HG03565 (cell line): Measurements from ENCODE around the gene ETV3.

ENCODE experiments used
- ATAC-seq: cut with Tn5 transposase; IDR thresholded peaks from one replicate; pipeline ENCODE4 v1.9.1; 2021; ENCODE audit warnings: mild to moderate bottlenecking, moderate library complexity; ENCODE audit not compliant: unreplicated experiment

The ETV3 gene

DNA sequence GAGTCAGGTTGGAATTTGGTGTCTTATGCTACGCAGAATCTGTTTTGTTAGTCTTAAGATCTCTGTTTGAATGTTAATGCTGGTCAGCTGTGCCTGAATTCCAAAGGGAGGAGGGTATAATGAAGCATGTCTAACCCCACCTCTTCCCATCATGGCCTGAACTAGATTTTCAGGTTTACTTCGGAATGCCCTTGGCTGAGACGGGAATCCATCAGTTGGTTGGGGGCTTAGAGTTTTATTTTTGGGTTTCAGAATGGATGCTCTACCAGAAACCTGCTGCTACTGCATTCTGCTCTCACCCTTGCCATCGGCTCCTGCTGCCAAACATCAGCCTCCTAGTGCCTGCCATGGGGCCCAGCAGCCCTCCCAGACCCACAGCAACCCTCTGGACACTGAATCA lies 24.1 kb upstream of the ETV3 start:
- ATAC-seq = no peak

DNA sequence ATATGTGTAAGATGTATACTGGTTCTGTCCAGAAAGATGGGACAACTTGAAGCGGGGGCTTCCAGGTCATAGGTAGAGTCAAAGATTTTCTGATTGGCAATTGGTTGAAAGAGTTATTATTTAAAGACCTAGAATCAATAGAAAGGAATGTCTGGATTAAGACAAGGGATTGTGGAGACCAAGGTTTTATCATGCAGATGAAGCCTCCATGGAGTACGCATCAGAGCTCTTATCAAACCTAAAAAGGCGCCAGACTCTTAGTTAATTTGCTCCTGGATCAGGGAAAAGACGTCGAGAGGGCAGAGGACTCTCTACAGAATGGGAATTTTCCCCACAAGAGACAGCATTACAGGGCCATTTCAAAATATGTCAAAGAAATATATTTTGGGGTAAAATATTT lies 23.7 kb upstream of the ETV3 start:
- no peak for ATAC-seq

DNA sequence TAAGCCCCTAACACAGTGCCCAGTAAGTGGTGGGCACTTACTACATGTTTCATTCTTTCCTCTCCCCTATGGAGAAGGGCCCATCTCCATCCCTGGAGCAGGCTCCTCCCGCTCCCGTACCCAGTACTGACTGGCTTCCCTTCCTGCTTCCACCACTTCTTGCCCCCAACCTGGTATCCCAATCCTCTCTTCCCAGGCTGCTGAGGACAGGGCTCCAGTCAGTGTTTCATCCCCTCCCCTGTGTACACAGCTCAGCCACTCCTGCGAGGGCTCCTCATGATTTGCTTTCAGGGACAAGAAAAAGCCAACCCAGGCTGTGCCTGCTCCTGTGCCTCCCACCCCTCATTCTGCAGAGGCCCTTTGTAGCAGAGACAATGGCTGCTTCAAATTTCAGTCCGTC lies 20.8 kb upstream of the ETV3 start:
- no peak for ATAC-seq

GRCh38 chr1:157157501-157158190 lies 19.5 kb upstream of the ETV3 start:
- no peak for ATAC-seq

GRCh38 chr1:157156058-157156541 lies 17.9 kb upstream of the ETV3 start:
- ATAC-seq = no peak

DNA sequence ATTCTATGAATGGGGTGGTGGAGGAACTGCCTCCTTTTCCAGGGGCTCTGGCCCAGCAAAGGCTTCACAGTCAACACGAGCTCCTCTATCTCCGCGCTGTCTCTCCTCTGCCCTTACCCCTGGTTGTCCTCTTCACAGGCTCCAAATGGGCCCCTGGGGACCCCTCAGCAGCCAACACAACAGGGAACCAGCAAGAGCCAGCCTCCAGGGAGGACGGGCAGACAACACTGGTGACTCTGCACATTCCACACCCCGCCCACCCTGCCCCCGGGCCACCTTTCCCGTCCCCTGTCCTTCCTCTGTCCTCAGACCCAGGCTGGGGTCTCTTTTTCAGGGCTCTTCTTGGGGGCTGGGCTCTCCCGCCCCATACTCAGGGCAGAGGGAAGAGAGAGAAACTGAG lies 17.5 kb upstream of the ETV3 start:
- no peak for ATAC-seq

GRCh38 chr1:157154940-157155514 lies 16.8 kb upstream of the ETV3 start:
- ATAC-seq = no peak

DNA sequence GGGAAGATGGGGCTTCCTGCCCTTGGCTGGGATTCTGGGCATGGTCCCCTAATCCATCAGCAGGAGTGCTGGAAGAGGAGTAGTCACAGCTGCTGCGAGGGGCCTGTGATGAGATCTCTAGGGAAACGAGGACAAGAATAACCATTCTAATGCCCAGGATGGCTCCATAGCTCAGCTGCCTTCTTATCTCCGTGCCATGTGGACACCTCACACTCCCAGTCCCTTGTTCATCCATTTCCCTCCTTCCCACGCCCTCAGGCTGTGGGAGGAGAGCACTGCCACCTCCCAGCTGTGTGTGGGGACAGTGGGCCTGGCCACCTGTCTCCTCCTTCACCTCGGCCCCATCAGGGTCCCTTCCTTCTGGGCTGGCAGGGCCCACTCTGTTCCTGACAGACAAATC lies 16.1 kb upstream of the ETV3 start:
- no peak for ATAC-seq

GRCh38 chr1:157153746-157154145 lies 15.6 kb upstream of the ETV3 start:
- ATAC-seq = no peak

GRCh38 chr1:157152510-157152909 lies 14.3 kb upstream of the ETV3 start:
- no peak for ATAC-seq

- ATAC-seq = no peak
Measured at GRCh38 chr1:157151506-157151905, 13.3 kb upstream of the ETV3 start.

DNA sequence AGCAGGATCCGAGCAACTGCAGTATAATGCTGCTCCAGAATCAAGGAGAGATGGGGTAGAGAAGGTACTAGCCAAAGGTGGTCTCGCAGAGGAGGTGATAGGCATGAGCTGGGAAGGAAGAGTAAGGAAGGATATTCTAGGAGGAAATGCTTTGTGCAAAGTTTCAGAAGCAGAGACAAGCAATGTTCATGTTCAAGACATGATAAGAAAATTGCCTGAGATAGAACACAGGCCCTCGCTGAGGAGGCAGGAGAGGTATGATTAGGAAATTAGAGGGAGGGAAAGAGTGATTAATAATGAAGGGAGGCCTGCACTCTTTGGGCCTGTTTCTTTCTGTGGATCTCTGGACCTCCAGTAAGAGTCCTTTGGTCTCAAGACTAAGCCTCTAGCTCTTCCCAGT lies 12.9 kb upstream of the ETV3 start:
- no peak for ATAC-seq

GRCh38 chr1:157150631-157151030 lies 12.4 kb upstream of the ETV3 start:
- no peak for ATAC-seq

GRCh38 chr1:157147906-157148700 lies 9.9 kb upstream of the ETV3 start:
- ATAC-seq = no peak

DNA sequence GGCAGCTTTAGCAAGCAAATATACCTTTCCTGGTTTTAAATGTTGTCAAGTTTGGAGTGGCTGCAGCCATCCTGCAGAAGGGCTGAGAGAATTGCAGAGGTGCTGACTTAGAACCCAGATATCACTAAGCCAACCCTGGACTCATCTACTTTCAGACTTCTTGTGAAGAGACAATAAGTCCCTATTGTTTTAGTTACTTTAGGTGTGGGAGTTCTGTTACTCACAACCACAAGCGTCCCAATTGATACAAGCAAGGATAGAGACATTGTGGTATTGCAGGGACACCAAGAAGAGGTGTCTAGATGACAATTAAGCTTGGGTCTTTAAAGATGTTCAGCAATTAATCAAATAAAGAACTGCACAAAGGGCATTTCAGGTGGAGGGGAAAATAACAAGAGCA lies 8.8 kb upstream of the ETV3 start:
- no peak for ATAC-seq

DNA sequence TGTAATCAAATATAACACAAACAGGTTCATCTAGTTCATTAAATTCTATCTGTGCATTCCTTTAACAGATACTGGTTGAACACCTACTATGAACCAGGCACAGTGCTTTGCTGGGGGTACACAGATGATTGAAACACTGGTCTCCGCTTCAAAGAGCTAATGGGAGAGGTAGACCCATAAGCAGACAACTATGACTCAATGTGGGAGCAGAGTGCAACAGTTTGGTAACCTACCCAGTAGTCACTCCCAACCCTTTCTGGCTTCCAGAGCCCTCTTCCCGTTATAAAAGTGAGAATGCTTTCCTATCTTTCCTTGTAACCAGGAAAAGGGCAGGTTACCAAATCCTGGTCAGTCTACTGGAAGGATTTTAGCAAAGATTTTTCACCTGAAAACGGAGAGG lies 8.0 kb upstream of the ETV3 start:
- no peak for ATAC-seq

DNA sequence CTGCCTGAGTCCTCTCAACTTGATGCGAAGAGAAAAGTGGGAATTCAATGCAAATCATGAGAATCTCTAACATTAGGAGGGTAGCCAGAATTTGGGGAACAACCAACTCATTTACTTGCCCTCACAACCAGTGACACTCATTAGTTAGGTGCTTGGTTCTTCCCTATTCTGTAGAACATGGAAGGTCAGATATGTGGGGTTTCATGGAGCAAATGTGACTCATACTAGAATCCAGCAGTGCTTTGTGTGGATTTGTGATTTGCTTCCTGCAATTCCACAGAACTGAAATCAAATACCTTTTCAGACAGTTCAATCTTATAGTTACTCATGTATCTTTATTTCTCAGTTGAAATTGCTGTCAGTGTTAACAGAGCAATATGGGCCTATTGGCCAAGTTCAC lies 6.9 kb upstream of the ETV3 start:
- ATAC-seq = no peak

- no peak for ATAC-seq
Measured at GRCh38 chr1:157144509-157144908, 6.3 kb upstream of the ETV3 start.

DNA sequence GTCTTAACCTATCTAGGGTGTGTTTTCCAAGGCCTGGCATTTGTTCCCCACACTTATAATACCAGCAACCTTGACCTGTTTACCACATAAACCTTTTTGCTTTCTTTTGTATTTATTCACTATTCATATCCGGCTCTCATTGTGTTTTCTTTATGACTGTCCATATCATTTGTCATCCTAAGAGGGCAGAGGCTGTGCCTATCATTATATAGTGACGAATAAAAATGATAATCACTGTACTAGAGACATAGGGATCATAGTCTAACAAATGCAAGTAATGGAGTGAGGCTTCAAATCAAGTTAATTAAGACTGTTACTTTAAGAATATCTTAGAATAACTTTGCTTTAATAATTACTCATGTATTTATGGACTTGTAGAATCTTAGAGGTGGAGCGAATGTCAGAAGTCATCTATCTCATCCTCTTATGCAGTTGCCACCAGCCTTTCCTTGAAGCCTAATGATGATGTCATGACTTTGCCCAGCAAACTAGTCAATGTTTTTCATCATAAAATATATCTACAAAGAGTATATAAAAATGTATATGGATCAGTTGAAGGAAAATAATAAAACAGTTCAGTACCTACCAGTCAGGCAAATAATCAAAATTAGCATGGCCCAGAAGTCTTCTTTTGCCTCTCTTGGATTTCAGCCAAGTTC lies 4.7 kb upstream of the ETV3 start:
- ATAC-seq = no peak

DNA sequence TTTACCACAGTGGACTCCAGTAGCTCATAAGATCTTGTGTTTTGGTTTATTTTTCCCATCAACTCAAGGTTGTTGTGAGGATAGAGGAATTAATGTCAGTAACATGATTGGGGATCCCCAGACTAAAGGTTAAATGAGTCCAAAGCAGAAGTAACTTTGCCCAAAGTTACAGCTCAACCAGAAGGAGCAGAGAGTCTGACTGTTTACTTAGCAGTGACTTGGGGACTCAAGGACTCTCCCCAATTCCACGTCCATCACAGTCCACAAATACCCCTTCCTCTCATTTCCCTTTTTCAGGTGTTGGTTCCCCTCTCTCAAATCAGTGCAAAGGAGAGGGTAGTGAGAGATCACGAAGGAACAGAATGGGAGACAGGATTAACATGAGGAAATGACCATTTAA lies 4.0 kb upstream of the ETV3 start:
- ATAC-seq = no peak

DNA sequence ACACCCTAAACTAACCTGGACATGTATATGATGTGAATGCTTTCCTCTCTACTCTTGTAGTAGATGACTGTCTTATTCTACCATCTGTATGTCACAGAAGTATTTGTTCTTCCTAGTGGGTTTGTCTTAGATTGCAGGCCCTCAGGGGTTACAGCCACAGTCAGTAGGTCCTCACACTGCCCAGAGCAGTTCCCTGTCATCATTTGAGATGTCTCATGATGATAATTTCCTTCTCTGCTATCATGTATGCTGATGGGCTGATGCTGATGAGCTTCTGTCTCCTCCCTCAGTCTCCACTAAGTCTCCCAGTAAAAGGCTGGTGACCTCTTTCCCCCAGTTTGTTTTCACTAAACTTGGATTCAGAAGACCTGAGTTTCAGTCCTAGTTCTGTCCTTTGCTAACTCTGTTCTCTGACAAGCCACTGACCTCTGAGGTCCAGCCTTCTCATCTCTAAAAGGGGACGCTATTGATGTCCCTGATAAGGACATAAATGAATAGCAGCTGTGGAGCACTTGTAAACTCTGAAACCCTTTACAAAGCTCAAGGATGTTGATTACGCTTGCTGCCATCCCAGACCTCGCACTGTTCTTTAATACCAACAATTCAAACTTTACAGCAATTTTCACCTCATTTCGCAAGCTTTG lies 3.1 kb upstream of the ETV3 start:
- no peak for ATAC-seq
